ENCODE measurements around the gene GNG8. TPM values are rescaled to one million over a fixed set of nuclear protein-coding genes. Genes with fewer than 3 reads are reported as not detected.

GNG8 gene
- total RNA-seq, 1 experiment from 2014 or later, result not detected

DNA sequence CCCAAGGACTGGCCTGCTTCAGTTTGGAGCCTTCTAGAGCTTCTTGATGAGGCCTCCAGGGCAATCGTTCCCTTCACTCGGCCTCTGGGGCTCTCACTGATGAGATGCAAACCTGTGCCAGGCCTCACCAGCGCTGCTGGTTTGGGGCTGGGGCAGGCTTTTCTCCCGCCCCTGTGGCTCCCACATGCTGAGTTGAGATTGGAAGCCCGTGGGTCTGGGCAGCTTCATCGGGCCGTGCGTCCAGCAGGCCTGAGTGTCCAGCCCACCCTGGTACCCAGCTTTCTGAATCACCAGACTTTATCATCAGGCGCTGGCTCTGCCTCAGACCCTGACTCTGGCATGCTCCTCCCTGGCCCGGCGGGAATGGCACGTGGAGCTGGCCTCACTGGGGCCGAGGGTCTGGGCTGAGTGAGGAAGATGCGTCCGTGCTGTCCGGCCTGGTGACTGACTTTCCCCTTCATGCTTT is 30.6 kb downstream of the GNG8 start:
- H3K27me3 ChIP-seq (ENCODE audit: insufficient read depth, low read length), result no peaks in the 10 kb centered on the region
- peaks cover 63% of the 10 kb centered on the region for H3K79me2 ChIP-seq (ENCODE audit: insufficient read depth, low read length)
- CTCF ChIA-PET, result interaction anchor here (1.0 to 2.4 kb wide), 2 partner anchors 9 to 57 kb away, joined by 3 to 8 read pairs; no protein-coding TSS in a partner anchor
- no peaks in the 10 kb centered on the region for H4K20me1 ChIP-seq (ENCODE audit: insufficient read depth)
- BruUV-seq (replicated peaks), result no TSS peak
- no peak overlapping the region for H2AFZ ChIP-seq (ENCODE audit: low read depth, low read length, poor library complexity, severe bottlenecking)
- no peak overlapping the region for H3K9ac ChIP-seq (ENCODE audit: low read length)
- no peak for DNase-seq (ENCODE audit: low read depth, low spot score)
- no peak for ATAC-seq
- POLR2A ChIA-PET, result no interaction called here
- no peaks in the 10 kb centered on the region for H3K9me3 ChIP-seq (ENCODE audit: control insufficient read depth in 1 of 2, insufficient read depth in 1 of 2, low read depth in 1 of 2, low read length in 2 of 2)
- H3K4me2 ChIP-seq (ENCODE audit: low read length), result no peak overlapping the region
- H3K9me2 ChIP-seq (ENCODE audit: insufficient read depth), result no peaks in the 10 kb centered on the region
- H3K36me3 ChIP-seq (ENCODE audit: control insufficient read depth in 1 of 2, insufficient read depth in 2 of 2, low read length in 2 of 2), result peaks cover 36 to 37% of the 10 kb centered on the region in 2 experiments
- intact Hi-C loops (cut with micrococcal nuclease), result no loop called here
- peak overlapping the region; percentile 9; the same call in 1 of the 2 replicates for H3K27ac ChIP-seq (ENCODE audit: low read depth, low read length)
- H3K4me1 ChIP-seq (ENCODE audit: control insufficient read depth in 1 of 2, insufficient read depth in 2 of 2, low read length in 2 of 2), result peaks cover 14 to 19% of the 10 kb centered on the region in 2 experiments
- TF ChIP-seq, protein P1, sequence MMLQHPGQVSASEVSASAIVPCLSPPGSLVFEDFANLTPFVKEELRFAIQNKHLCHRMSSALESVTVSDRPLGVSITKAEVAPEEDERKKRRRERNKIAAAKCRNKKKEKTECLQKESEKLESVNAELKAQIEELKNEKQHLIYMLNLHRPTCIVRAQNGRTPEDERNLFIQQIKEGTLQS (IDR thresholded peaks at IDR 0.05), result no peak
- TF ChIP-seq SIN3A (IDR thresholded peaks at IDR 0.05; ENCODE audit: low read depth) (no peak), POLR2AphosphoS5 (IDR thresholded peaks at IDR 0.05; ENCODE audit: low read depth, low read length) (no peak), ELF1 (IDR thresholded peaks at IDR 0.05; ENCODE audit: borderline replicate concordance, low read depth) (no peak), EZH2phosphoT487 (IDR thresholded peaks at IDR 0.05; ENCODE audit: borderline replicate concordance) (no peak), EGR1 (IDR thresholded peaks at IDR 0.05; ENCODE audit: low read depth) (no peak), SRF (IDR thresholded peaks at IDR 0.05; ENCODE audit: low read depth) (no peak), EZH2 (IDR thresholded peaks at IDR 0.05) (no peak), FOSL1 (IDR thresholded peaks at IDR 0.05; ENCODE audit: low read depth) (no peak), POLR2A (IDR thresholded peaks at IDR 0.05; ENCODE audit: borderline replicate concordance, extremely low read depth, insufficient read depth, insufficient read length) (no peak), TCF7L2 (IDR thresholded peaks at IDR 0.05; ENCODE audit: borderline replicate concordance, extremely low read depth, insufficient read depth, insufficient read length) (no peak), CBX3 (IDR thresholded peaks at IDR 0.05; ENCODE audit: low read depth) (no peak), JUND (IDR thresholded peaks at IDR 0.05) (no peak), CEBPB (IDR thresholded peaks at IDR 0.05; ENCODE audit: low read depth) (no peak), RAD21 (IDR thresholded peaks at IDR 0.05; ENCODE audit: low read depth) (no peak), YY1 (IDR thresholded peaks at IDR 0.05; ENCODE audit: extremely low read depth, insufficient replicate concordance, low read depth, low read length) (no peak)
- TF ChIP-seq, protein P2, sequence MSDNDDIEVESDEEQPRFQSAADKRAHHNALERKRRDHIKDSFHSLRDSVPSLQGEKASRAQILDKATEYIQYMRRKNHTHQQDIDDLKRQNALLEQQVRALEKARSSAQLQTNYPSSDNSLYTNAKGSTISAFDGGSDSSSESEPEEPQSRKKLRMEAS (IDR thresholded peaks at IDR 0.05), result no peak
- TF ChIP-seq, protein P3, sequence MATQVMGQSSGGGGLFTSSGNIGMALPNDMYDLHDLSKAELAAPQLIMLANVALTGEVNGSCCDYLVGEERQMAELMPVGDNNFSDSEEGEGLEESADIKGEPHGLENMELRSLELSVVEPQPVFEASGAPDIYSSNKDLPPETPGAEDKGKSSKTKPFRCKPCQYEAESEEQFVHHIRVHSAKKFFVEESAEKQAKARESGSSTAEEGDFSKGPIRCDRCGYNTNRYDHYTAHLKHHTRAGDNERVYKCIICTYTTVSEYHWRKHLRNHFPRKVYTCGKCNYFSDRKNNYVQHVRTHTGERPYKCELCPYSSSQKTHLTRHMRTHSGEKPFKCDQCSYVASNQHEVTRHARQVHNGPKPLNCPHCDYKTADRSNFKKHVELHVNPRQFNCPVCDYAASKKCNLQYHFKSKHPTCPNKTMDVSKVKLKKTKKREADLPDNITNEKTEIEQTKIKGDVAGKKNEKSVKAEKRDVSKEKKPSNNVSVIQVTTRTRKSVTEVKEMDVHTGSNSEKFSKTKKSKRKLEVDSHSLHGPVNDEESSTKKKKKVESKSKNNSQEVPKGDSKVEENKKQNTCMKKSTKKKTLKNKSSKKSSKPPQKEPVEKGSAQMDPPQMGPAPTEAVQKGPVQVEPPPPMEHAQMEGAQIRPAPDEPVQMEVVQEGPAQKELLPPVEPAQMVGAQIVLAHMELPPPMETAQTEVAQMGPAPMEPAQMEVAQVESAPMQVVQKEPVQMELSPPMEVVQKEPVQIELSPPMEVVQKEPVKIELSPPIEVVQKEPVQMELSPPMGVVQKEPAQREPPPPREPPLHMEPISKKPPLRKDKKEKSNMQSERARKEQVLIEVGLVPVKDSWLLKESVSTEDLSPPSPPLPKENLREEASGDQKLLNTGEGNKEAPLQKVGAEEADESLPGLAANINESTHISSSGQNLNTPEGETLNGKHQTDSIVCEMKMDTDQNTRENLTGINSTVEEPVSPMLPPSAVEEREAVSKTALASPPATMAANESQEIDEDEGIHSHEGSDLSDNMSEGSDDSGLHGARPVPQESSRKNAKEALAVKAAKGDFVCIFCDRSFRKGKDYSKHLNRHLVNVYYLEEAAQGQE (IDR thresholded peaks at IDR 0.05; ENCODE audit: low read depth), result no peak
- no peak overlapping the region for H3K4me3 ChIP-seq (replicated peaks in 1 of 2; ENCODE audit: low read depth in 1 of 2, low read length in 2 of 2)
- RAD21 ChIA-PET (ENCODE audit: low non-redundant PET in 1 of 2, low total read pairs in 2 of 2, uncharacterized antibody in 2 of 2, unreplicated experiment in 2 of 2), result no interaction called here

All from HCT116 (cell line).